ENCODE measurements around the gene CLASRP.
"Not testable (repeated sequence)": the region's sequence is repeated elsewhere in the genome, so short reads cannot be mapped to it uniquely, and the experiment has no call there.

Gene CLASRP

GRCh38 chr19:45103508-45104319, 64.9 kb downstream of the CLASRP start:
- DNase-seq (ENCODE audit: low spot score), result no peak

- no peak for DNase-seq (ENCODE audit: low spot score)
Observed at GRCh38 chr19:45104658-45105349, 66.0 kb downstream of the CLASRP start.

DNA sequence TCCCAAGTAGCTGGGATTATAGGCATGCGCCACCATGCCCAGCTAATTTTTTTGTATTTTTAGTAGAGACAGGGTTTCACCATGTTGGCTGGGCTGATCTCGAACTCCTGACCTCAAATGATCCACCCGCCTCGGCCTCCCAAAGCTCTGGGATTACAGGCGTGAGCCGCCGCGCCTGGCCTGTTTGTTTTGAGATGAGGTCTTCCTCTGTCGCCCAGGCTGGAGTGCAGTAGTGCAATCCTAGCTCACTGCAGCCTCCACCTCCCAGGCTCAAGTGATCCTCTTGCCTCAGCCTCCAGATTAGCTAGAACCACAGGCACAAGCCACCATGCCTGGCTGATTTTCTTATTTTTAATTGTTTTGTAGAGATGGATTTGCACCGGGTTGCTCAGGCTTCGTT, 67.5 kb downstream of the CLASRP start:
- DNase-seq (ENCODE audit: low spot score), result not testable (repeated sequence)

- DNase-seq (ENCODE audit: low spot score), result no peak
Observed at GRCh38 chr19:45107621-45108150, 68.8 kb downstream of the CLASRP start.

DNA sequence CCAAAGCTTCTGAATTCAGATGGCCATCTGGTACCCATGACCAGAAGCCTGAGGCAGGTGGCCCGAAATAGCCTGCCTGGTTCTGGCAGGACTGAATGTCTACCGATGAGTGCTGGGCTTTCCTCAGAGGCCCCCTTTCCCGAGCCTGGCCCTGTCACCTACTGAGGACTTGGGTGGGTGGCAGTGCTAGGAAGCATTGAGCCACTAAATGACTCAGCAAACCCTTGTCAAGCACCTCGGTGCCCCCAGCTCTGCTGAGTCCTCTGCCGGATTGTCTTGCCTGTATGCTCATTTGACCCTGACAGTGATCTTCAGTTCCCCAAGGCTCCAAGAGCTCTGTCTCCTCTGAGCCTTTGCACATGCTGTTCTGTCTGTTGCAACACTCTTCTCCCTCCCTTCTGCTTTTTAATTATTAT, 72.0 kb downstream of the CLASRP start:
- DNase-seq (ENCODE audit: low spot score), result no peak

DNA sequence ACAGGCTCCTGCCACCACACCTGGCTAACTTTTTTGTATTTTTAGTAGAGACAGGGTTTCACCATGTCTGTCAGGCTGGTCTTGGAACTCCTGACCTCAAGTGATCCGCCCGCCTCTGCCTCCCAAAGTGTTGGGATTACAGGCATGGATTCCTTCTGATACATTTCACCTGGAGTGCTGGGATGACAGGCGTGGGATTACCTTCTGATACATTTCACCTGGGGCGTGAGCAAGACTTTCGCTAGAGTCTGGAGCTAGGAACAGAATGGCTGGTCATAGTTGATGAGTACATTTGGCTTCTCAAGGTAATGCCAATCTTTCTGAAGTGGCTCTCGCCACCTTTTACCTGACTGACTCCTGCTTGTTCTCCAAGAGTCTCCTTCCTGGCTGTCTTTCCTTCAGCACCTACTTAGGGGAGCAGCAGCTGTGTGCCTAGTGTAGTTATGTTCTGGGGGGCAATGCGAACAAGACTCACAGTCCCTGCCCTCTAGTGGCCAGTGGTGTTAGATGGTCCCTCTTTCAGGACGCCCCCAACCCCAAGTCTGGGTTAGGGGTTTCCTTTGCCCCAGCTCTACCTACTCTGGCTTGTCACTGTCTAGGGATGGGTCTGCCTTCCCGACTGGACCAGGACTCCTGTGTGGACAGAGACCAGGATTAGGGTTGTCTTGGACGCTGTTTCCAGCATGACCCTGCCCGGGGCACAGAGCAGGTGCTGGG, 73.4 kb downstream of the CLASRP start:
- no peak for DNase-seq (ENCODE audit: low spot score)

DNA sequence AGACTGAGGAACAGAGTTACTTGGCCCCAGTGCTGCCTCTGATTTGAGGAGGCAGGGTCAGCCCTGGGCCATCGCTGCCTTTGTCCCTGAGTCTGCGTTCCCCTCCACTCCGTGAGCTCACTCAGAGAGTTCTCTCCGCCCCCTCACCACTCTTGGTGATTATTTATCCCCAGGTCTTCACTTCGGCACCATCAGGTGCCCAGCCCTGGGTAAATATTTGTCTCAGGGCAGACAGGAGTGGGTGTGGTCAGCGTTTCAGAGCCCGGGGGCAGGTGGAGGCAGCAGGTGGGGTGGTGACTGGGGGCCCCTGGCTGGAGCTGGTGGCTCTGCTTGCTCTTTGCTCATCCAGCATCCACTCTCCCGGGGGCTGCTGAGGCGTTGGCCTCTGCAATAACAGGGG, 74.8 kb downstream of the CLASRP start:
- no peak for DNase-seq (ENCODE audit: low spot score)

DNA sequence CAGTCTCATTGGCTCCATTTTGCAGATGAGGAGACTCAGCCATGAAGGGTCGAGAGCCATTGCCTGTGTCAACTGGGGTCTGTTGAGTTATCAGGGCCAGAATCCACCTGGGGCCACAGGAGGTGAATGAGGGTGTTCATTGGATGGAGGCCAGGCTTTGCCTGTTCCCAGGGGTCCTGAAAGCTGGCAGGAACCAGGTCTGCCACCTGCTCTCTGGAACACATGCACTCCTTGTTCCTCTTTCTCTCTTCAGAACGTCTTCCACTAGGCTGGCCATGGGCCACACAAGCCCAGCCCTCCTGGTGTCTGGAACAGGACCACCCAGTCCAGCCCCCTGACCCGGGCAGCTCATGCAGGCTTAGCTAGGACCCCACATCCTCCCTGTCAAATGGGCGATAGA, 75.3 kb downstream of the CLASRP start:
- no peak for DNase-seq (ENCODE audit: low spot score)

DNA sequence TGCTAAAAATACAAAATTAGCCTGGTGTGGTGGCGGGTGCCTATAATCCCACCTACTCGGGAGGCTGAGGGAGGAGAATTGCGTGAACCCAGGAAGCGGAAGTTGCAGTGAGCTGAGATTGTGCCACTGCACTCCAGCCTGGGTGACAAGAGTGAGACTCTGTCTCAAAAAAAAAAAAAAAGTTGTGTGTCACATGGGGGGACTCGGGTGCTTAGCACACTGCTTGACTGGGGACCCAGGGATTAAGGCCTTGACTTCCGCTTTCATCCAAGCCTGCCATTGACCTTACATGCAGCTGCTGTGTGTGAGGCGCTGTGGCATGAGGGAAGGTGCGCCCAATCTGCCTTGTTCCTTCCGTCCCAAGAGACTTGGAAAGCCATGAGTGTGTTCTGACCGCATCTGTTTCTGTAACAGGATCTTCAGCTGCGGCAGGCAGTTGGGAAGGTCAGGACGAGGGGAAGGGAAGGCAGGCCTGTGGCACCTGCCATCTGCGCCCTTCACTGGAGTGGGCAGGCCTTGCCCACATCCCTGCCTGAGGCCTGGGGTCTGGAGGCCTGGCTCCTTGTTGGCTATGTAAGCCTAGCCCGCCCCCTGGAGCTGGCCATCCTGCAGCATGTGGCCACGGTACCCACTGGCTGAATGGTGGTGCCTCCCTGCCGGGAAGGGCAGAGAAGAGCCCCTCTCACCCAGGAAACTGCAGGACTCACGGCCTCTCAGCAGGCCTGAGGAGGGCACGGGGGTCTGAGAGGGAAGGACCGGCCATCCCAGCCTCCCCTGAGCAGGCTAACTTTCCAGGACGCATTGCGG, 77.2 kb downstream of the CLASRP start:
- no peak for DNase-seq (ENCODE audit: low spot score)

DNA sequence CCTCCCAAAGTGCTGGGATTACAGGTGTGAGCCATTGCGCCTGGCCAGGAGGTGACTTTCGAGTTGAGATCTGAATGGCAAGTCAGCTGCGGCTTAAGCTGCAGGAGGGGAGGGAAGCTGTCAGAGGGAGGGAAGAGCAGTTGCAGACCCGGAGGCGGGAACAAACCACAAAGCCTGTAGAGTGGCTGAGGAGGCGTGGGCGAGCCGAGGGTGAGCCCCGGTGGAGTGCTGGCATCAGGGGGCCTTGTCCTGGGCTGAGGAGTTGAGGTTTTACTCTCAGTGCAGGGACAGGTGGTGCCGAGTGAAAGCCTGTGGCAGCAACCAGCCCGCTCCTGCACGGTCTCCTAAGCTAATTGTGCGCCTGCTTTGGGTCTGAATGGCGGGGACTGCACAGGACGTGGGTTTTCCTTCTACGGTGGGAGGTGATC, 78.3 kb downstream of the CLASRP start:
- DNase-seq (ENCODE audit: low spot score), result no peak

- no peak for DNase-seq (ENCODE audit: low spot score)
Observed at GRCh38 chr19:45117671-45118070, 78.8 kb downstream of the CLASRP start.

DNA sequence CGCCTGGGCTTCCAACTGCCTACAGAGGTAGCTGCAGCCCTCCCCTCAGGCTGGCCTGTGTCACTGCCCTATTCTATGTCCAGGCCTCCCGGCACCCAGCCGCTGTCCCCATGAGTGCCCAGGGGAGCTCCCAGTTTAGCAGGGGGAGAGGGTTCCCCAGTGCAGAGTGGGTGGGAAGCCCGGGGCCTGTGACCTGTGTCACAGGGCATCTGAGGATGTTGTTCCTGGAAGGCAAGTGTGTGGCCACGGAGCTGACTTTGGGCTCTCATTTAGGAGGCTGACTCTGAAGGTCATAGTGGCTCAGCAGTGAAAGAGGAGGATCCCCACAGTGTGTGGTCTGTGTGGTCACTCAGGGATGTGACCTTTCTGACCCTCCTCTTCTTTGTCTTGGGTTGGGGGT, 79.3 kb downstream of the CLASRP start:
- DNase-seq (ENCODE audit: low spot score), result no peak

- DNase-seq (ENCODE audit: low spot score), result not testable (repeated sequence)
Observed at GRCh38 chr19:45118591-45119355, 79.9 kb downstream of the CLASRP start.

DNA sequence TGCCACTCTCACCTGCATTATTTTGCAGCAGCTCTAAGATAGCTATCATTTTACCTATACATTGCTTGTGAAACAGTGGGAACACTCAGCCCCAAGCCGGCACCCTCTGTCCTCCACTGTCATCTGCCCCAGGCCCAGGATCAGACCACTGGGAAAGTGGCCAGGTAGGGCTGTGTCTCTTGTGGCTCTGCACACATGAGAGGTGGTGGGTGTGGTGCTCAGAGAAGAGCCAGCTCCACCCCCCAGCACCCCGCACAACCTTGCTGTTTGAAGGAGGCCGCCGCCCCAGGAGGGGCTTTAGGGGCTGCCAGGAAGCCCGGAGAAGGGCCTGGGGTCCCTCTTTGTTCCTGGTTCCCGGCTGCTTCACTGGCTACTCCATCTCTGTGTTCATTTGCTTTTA, 80.7 kb downstream of the CLASRP start:
- DNase-seq (ENCODE audit: low spot score), result no peak

Data from hematopoietic multipotent progenitor cell treated with erythropoietin and hydrocortisone succinate and interleukin-3 and kit ligand, for 17 days (in vitro differentiated cells).